HG03439 (cell line): ENCODE measurements around the gene HS3ST2.
"Not testable (repeated sequence)": the region's sequence is repeated elsewhere in the genome, so short reads cannot be mapped to it uniquely, and the experiment has no call there.

Experiments
- ATAC-seq: cut with Tn5 transposase; IDR thresholded peaks from one replicate; pipeline ENCODE4 v1.9.1; 2021; ENCODE audit warnings: mild to moderate bottlenecking, moderate library complexity; ENCODE audit not compliant: unreplicated experiment

HS3ST2 gene

DNA sequence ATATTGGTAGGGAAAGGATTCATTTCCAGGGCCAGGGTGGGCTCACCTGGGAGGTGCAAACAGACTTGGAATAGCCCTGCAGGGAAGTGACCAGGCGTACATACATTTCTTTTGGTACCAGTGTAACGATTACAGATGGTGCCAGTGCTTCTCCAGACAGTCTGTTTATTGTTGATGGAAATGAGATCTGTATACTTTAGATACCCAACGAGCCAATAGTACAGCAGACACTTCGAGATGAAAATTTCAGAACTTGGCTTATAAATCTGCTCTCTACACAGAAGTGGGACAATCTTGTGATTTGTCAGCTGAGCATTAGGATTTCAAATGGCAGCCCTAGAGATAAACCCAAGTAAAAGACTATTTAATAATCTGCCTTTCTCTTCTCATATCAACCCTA is 57.9 kb downstream of the HS3ST2 start:
- ATAC-seq = no peak

DNA sequence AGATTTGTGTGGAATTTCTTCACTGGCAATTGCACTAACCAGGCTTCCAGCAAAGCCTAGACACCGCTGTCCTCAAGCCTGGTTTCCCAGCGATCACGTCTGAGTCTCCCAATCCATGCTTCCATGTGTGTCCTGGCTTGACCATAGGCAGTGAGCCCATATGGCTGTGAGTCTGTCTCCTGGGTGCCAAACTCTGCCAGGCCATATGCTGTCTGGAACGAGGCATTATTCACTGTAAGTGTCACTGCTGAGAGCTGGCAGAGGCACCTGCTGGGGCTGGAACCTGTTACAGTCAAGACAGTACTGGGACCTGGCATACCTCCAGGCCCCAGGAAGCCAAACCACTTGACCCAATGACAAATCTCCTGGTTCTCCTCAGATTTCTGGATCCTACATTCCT is 60.4 kb downstream of the HS3ST2 start:
- no peak for ATAC-seq

GRCh38 chr16:22878955-22879354 is 65.0 kb downstream of the HS3ST2 start:
- no peak for ATAC-seq

DNA sequence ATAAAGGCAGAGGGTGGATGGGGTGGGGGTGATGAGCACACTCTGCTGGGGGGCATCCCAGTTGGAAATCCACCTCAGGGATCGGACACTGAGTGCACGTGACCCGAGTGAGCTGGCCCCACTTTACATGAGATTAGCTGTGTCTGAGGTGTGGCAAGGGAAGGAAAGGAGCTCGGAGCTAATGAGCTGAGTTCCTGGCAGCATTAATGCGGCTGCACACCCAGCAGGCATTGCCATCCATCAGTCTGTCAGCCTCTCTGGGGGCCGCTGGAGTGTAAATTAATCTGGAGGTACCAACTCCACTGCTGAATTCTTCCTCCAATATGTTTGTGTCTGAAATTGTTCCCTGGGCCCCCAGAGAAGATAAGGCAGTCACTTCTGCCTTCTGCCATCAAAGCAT is 65.5 kb downstream of the HS3ST2 start:
- ATAC-seq = no peak

GRCh38 chr16:22882981-22883380 is 69.0 kb downstream of the HS3ST2 start:
- ATAC-seq = no peak

DNA sequence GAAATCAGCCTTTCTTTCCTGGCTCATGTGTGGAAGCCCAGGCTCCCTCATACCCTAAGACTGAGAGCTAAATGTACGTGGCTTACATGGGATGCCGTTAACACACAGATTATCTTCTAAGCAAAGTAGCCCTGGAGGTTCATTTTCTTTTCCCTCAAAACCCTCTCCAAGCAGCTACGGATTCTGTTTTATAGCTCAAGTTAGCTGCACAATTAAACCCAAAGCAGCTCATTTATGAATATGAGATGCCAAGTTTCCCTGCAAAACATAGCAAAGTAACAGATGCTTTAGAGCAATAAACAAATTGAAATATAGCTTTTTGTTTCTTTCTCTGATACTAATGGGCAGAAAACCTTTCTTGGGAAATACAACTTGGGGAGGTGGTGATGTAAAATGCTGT is 72.0 kb downstream of the HS3ST2 start:
- ATAC-seq = no peak

GRCh38 chr16:22886927-22887326 is 73.0 kb downstream of the HS3ST2 start:
- ATAC-seq = no peak

GRCh38 chr16:22887445-22887844 is 73.5 kb downstream of the HS3ST2 start:
- no peak for ATAC-seq

DNA sequence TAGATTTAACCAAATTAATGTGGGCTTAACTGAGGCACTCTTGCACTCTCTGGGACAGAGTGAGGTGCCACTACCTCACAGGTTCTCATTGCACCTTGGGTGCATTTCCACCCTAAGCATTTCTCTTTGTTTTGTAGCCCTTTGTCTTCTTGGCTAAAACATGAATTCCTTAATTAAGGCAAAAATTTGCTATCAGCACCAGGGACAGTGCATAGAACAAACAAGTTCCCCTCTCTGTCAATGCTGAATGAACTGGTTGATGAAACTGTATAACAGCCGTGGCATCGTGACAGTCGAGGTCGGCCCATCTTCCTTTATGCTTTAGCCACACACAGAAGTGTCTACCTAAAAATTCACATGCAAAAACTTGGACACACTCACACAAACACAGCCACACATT is 74.8 kb downstream of the HS3ST2 start:
- no peak for ATAC-seq

DNA sequence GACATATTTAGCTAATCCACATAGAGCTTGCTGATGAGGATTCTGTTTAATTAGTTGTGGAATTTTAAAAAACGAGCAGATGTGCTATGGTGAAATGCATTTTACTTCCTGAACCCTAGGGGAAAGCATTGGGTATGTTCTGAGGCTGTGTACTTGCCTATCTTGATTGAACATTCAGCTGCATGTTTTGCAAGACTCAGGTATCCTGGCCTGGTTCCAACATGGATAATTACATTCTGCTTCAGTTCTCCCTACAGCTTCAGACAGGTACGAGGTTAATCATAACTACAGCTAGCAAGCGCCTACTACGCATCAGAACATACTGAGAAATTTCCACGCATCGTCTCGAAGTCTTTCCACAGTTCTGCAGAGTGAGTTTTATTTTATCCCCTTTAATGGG is 77.0 kb downstream of the HS3ST2 start:
- no peak for ATAC-seq

GRCh38 chr16:22897184-22897583 is 83.2 kb downstream of the HS3ST2 start:
- ATAC-seq = no peak

DNA sequence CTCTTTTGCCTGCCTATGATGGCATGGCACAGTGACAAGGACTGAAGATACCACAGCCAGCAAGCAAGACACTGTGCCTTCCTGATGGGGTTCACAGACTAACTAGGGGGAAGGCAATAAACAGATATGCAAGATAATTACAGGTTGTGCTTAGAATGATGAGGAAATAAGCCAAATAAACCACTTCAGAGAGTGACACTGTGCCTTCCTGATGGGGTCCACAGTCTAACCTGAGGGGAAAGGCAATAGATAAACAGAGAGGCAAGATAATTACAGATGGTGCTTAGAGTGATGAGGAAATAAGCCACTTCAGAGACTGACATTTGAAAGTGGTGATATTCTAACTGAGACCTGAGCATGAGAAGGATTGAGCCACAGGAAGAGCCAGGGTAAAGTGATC is 84.2 kb downstream of the HS3ST2 start:
- ATAC-seq = no peak

DNA sequence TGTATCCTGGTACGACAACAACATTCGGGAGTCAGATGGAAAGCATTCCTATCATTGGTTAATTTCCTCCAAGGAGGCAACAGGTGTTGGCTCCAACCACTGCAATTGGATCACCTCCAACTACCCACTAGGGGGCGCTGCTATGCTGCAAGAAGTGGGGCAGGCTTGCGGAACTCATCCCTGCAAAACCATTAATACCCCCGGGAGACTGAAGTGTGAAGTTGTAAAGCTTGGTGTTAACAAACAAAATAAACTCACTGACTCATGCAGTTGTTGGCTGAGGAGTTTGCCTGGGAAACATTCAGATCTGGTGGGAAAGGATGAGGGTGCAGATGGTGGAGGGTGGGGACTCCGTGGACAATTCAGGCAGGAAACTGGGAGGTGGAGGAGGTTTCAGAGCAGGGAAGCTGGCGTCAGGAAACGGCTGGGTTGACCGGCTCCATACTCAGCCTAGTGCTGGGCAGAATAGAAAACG is 84.9 kb downstream of the HS3ST2 start:
- ATAC-seq = no peak

- ATAC-seq = not testable (repeated sequence)
Measured at GRCh38 chr16:22899567-22899966, 85.6 kb downstream of the HS3ST2 start.

DNA sequence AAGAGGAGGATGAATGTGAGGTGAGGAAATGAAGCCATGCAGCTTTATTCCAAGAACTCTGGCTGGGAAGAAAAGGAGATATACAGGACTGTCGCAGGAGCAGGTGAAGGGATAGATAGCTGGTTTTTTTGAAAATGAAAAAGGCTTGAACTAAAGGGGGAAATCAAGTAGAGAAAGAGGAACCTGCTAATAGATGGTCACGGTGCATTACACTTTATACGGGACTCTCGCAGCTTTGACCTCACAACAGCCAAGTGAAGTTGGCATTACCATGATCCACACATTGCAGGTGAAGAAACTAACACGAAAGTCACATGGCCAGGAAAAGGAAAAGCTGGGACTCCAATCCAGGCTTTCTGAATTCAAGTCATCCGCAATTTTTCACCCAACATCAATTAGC is 86.9 kb downstream of the HS3ST2 start:
- ATAC-seq = no peak

DNA sequence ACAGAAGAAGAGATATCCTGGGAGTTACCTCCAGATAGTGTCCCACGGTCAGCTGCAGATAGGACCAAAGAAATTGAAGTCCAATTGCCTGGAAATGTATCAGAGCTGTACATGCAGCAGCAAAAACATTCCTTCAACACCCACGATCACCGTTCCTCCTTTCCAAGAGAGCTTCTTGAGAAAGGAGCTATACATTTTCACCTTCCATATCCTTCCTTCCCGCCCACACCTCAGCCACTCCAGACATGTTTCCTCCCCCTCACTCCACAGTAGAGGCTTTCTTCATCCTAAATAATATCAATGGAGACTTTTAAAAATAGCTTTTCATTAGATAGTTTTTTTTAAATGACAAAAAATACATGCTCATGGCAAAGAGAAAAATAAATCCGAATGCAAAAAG is 87.6 kb downstream of the HS3ST2 start:
- ATAC-seq = no peak

DNA sequence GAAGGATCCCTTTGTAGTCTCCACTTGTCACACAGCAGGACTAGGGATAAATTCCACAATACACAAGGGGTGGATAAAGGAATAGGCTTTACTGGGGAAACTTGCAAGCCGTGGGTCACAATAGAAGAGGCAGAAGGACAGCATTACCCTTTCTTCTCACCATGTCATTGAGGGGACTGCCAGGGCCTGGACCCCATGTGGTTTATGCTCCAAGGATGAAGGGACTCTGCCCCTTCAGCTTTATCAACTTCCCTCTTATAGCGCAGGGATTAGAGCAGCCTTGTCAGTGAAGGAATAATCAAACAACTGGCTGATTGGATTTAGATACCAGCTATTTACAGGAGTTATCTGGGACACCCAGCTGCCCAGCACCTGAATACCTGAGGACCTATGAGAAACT is 89.8 kb downstream of the HS3ST2 start:
- no peak for ATAC-seq

GRCh38 chr16:22912654-22913053 is 98.7 kb downstream of the HS3ST2 start:
- ATAC-seq = no peak

GRCh38 chr16:22915003-22915402 is 101.0 kb downstream of the HS3ST2 start:
- no peak for ATAC-seq

- no peak for ATAC-seq
Measured at GRCh38 chr16:22923491-22923890, 109.5 kb downstream of the HS3ST2 start.

DNA sequence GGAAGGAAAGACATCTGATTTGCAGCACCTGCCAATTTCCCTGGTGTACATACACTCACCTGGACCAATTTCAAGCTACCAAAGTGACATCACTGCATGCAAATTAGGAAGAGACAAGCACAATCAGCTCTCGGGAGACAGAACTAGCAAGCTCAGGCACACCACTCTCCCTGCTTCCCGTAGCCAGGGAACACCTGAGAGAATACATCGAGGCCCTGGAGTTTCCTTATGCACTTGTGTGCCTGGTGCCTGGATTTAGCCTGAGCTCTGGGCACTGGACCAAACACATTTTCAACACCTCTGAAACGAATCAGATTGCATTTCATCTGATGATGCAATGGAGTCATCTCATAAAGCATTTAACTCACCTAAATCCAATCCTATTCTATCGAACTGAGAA is 110.5 kb downstream of the HS3ST2 start:
- ATAC-seq = no peak

- ATAC-seq = no peak
Measured at GRCh38 chr16:22926105-22926751, 112.3 kb downstream of the HS3ST2 start.

DNA sequence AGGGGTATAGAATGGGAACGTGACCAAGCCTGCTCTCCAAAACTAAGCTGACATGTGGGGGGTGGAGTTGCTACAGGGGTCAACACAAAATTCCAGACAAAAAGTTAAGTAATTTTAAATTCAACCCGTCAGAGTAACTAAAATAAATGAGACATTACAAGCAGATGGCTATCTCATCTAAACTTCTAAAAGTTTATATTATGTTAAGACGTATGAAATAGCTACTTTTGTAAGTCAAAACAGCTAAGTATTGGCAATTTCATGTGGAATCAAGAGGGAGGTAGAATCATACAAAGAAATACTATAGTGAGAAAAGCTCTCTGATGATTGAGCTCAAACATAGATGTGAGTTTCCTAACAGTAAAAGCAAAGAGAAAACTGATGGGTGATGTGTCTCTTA is 113.3 kb downstream of the HS3ST2 start:
- no peak for ATAC-seq
